ENCODE measurements around the gene ALG12.

GRCh38 chr22:49913446-49913845 lies 4.8 kb downstream of the ALG12 start:
- TF ChIP-seq, protein P1, sequence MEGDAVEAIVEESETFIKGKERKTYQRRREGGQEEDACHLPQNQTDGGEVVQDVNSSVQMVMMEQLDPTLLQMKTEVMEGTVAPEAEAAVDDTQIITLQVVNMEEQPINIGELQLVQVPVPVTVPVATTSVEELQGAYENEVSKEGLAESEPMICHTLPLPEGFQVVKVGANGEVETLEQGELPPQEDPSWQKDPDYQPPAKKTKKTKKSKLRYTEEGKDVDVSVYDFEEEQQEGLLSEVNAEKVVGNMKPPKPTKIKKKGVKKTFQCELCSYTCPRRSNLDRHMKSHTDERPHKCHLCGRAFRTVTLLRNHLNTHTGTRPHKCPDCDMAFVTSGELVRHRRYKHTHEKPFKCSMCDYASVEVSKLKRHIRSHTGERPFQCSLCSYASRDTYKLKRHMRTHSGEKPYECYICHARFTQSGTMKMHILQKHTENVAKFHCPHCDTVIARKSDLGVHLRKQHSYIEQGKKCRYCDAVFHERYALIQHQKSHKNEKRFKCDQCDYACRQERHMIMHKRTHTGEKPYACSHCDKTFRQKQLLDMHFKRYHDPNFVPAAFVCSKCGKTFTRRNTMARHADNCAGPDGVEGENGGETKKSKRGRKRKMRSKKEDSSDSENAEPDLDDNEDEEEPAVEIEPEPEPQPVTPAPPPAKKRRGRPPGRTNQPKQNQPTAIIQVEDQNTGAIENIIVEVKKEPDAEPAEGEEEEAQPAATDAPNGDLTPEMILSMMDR (IDR thresholded peaks at IDR 0.05; ENCODE audit: low read length): no peak
- no peak for TF ChIP-seq EZH2 (IDR thresholded peaks at IDR 0.05; ENCODE audit: borderline replicate concordance, low read length)
